GM21786 (cell line): ENCODE data around the gene MARK4.
"Not testable (repeated sequence)": the region's sequence is repeated elsewhere in the genome, so short reads cannot be mapped to it uniquely, and the experiment has no call there.

Experiments
- ATAC-seq: cut with Tn5 transposase; IDR thresholded peaks from one replicate; pipeline ENCODE4 v1.9.1; 2021; ENCODE audit not compliant: unreplicated experiment

Gene MARK4

DNA sequence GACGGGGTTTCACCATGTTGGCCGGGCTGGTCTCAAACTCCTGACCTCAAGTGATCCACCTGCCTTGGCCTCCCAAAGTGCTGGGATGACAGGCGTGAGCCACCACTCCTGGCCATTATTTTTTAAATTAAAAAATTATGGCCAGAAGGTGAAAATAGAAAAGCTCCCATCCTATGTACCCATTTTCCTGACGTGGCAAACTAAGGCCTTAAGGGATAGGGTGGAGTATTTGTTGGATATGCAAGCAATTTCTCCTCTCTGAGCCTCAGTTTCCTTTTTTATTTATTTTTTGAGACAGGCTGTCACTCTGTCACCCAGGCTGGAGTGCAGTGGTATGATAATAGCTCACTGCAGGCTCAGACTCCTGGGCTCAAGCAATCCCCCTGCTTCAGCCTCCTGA, 83.8 kb downstream of the MARK4 start:
- not testable (repeated sequence) for ATAC-seq

GRCh38 chr19:45336696-45337251, 85.7 kb downstream of the MARK4 start:
- ATAC-seq = no peak

DNA sequence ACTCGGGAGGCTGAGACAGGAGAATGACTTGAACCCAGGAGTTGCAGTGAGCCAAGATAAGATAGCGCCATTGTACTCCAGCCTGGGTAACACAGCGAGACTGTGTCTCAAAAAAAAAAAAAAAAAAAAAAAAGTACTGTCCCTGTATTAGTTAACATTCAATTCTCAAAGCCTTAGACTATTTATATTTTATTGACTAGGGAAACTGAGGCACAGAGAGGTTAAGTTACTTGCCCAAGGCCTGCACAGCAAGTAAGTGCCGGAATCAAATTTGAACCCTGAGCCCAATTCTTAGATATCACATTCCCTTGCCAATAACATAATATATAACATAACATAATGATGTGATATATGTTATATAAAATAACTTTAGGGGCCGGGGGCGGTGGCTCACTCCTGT, 88.6 kb downstream of the MARK4 start:
- ATAC-seq = no peak

DNA sequence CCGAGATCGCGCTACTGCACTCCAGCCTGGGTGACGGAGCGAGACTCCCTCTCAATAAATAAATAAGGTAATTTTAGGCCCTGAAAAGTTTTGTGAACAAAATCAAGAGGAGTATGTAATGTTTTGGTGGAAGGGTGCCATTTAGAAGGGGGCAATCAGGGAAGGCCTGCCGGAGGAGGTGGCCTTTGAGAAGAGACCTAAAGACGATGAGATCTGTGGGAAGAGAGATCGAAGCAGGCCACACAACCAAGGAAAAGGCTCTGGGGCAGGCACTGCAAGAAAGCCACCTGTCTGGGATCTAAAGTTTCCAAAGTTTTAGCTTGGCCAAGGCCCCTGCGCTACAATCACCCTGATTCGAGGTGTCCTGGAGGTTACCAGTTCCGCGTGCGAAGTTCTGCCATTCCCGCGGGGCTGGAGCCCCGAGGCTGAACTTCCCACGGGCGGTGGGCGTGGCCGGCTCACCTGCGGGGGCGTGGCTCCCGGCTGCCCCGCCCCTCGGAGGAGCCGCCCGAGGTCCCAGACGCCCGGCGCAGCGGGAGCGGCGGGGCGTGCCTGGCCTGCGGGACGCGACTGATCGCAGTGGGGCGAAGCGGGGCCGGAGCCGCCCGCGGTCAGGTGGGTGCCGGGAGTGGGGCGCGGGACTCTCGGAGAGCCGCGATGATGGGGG, 89.3 kb downstream of the MARK4 start, which contains the start of gene KLC3:
KLC3 (plus strand) TSS at position 519 of the 667 bp plus-strand sequence. CDS start 4,792 bp downstream, outside the sequence.
- ATAC-seq = no peak

DNA sequence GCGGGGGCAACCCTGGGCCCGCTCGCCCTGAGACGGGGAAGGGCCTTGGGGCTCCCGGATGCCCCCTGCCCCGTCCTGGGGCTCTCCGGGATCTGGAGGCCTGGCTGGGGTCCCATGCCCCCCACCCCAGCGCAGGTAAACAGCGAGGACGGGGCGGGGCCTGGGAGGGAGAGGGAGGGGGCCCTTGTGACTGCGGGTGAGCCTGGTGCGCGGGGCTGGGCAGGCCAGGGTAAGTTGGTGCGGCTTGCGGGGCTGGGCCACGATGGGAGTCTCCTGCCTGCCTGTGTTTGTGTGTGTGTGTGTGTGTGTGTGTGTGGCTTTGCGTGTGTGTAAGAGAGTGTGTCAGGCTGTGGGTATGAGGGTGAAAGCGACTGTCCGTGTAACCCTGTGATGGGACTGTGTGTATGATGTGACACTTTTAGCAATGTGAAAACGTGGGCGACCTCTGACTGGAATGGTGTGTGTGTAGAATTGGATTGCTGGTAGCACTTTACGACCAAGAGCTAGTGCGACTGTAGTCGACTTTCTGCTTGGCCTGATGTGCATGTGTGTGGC, 89.9 kb downstream of the MARK4 start:
- no peak for ATAC-seq

DNA sequence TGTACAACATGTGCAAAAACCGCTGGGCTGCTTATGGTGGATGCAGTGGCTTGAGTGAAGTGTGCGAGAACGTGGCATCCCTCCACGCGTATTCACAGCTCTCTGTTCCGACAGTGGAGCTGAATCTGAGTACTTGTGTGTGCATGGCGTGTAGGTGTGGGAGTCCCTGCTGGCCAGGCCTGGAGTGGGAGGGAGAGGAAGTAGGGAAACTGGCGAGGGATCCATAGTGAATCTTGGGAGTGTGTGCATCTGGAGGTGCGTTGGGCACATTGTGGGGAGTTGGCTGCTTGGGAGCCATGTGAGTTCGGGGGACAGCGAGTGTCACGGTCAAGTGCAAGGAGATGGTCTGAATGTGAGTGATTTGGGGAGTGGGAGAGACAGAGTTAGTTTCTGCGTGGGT, 91.8 kb downstream of the MARK4 start:
- ATAC-seq = no peak

- ATAC-seq = no peak
These were observed 93.8 kb downstream of the MARK4 start for GRCh38 chr19:45344621-45345505.

GRCh38 chr19:45345506-45345860, 94.4 kb downstream of the MARK4 start:
- no peak for ATAC-seq

- no peak for ATAC-seq
These were observed 95.4 kb downstream of the MARK4 start for GRCh38 chr19:45346449-45346848.

DNA sequence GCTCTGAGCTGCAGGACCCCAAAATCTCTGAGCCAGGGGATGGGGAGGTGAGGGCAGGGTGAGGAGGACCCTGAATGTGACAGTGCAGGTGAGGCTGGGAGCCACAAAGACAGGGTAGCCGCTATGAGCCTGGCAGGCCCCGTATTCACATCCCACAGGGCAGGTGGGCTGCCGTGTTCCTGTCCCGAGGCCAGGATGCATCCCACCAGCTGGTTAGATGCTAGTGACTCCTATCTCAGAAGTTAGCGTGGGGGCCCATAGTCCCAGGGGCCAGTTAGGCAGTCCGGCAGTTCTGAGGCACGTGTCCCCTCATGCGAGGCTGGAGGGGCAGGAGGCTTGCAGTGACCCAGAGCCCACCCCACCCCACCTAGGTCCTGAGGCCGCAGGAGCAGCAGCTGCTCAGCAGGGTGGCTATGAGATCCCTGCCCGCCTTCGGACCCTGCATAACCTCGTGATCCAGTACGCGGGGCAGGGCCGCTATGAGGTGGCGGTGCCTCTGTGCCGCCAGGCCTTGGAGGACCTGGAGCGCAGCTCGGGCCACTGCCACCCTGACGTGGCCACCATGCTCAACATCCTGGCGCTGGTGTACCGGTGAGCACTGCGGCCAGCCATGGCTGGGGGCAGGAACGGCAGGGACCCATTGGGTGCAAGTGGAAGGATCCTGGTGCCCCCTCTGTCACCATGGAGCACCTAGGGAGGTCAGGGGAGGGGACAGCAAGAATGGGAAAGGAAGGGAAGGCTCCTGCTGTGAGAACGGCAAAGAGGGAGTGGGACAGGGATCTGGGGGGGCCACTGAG, 96.7 kb downstream of the MARK4 start:
- ATAC-seq = no peak

GRCh38 chr19:45348367-45349125, 97.5 kb downstream of the MARK4 start:
- ATAC-seq = no peak

DNA sequence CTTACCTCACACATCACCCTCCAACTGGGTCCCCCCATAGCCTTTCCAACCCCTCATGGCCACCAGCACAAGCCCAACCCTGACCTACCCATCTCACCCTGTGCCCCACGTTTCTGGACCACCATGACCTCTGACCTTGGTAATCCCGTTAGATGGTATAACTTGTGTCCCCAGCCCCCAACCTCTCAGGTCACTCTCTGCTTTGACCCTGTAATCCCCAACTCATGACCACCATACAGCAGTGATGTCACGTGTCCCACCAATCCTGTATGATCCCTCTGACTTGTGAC, 98.0 kb downstream of the MARK4 start:
- ATAC-seq = no peak

DNA sequence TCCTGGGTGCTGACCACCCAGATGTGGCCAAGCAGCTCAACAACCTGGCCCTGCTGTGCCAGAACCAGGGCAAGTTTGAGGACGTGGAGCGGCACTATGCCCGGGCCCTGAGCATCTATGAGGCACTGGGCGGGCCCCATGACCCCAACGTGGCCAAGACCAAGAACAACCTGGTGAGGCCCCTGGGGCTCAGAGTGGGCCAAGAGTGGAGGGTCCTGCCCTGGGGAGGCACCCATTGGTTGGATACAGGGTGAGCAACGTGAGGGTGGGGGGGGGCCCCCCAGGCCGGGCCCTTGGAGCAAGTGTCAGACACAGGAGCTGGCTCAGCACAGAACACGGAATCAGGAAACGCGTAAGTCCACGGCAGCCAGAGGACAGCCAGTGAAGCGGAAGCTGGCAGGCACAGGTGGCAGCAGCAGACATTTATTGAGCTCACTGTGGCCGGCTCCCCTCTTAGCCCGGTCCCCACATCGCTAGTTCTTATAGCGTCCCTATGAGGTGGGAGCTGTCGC, 98.4 kb downstream of the MARK4 start:
- ATAC-seq = no peak

- ATAC-seq = no peak
These were observed 99.5 kb downstream of the MARK4 start for GRCh38 chr19:45350477-45351058.

- no peak for ATAC-seq
These were observed 100.4 kb downstream of the MARK4 start for GRCh38 chr19:45351401-45351952.

GRCh38 chr19:45352062-45352461, 101.0 kb downstream of the MARK4 start:
- ATAC-seq = no peak

DNA sequence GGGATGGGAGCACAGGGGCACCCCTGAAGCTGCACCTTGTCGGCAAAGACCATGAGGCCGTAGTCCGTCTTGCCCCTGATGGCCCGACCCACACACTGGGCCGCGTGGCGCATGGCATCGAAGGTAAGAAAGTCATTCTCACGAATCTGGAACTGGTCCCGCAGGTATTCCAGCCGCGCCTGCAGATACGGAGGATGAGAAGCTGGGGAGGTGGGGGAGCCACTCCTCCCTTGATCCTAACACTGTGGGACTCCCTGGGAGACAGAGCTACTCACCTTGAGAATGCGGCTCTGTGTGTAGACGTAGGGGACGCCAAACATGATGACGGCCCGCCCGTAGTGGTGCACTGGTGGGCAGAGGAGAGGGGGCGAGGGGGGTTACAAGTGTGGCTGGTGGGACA, 101.4 kb downstream of the MARK4 start:
- no peak for ATAC-seq

DNA sequence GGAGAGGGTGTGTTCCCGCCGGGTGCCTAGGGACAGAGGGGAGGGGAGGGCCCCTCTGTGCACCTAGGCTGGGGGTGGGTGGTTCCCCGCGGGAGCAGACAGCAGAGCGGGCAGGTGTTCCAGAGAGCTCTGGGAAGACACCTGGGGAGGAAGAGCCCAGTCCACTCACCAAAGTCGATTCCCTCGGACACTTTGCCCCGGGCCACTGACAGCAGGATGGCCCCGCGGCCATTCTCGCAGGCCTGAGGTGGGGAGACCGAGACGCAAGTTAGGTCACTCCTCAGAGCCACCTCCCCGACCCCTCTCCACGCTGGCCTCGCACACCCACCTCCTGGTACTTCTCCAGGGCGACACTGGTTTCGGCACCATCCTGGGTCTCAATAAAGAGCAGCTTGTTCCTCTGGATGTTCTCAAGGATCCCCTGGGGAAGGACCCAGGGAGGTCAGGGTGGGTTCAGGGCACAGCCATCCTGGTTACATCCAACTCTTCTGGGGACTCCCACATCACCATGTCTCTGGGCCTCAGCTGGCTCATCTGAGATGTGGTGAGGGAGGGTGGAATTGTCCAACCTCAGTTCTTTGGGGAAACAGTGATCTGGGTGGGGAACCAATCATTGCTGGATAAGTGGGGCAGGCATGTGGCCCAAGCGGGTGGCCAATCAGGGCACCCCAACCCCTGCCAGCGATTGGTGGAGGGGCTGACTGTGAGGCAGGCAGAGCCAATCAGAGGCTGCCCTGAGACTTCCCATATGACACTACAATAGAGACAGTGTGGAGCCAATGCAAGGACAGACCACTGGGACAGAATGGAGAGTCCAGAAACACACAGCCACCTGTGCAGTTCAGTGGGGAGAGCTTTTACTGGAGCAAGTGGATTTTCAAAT, 102.1 kb downstream of the MARK4 start:
- no peak for ATAC-seq
